ENCODE results near the gene FARP1. TPM values are rescaled to one million over a fixed set of nuclear protein-coding genes. Genes with fewer than 3 reads are reported as not detected.

The FARP1 gene
- total and polyA plus RNA-seq, 2 of the 8 experiments (the other 6 are each of a cell fraction or from before 2014, with no cell fraction given), result 24.7 to 104 TPM

DNA sequence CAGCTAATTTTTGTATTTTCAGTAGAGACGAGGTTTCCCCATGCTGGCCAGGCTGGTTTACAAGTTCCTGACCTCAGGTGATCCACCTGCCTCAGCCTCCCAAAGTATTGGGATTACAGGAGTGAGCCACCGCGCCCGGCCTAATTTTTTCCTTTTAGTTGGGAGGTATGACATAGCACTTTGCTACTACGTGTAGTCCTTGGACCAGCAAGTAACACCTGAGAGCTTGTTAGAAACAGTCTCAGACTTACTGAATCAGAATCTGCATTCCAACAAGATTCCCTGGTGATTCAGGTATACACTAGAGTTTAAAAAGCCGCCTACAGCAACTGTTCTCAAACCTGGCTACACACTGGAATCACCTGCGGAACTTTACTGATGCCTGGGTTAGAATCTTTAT is 1.8 kb upstream of the FARP1 start (continued):
- TF ChIP-seq, protein P1, sequence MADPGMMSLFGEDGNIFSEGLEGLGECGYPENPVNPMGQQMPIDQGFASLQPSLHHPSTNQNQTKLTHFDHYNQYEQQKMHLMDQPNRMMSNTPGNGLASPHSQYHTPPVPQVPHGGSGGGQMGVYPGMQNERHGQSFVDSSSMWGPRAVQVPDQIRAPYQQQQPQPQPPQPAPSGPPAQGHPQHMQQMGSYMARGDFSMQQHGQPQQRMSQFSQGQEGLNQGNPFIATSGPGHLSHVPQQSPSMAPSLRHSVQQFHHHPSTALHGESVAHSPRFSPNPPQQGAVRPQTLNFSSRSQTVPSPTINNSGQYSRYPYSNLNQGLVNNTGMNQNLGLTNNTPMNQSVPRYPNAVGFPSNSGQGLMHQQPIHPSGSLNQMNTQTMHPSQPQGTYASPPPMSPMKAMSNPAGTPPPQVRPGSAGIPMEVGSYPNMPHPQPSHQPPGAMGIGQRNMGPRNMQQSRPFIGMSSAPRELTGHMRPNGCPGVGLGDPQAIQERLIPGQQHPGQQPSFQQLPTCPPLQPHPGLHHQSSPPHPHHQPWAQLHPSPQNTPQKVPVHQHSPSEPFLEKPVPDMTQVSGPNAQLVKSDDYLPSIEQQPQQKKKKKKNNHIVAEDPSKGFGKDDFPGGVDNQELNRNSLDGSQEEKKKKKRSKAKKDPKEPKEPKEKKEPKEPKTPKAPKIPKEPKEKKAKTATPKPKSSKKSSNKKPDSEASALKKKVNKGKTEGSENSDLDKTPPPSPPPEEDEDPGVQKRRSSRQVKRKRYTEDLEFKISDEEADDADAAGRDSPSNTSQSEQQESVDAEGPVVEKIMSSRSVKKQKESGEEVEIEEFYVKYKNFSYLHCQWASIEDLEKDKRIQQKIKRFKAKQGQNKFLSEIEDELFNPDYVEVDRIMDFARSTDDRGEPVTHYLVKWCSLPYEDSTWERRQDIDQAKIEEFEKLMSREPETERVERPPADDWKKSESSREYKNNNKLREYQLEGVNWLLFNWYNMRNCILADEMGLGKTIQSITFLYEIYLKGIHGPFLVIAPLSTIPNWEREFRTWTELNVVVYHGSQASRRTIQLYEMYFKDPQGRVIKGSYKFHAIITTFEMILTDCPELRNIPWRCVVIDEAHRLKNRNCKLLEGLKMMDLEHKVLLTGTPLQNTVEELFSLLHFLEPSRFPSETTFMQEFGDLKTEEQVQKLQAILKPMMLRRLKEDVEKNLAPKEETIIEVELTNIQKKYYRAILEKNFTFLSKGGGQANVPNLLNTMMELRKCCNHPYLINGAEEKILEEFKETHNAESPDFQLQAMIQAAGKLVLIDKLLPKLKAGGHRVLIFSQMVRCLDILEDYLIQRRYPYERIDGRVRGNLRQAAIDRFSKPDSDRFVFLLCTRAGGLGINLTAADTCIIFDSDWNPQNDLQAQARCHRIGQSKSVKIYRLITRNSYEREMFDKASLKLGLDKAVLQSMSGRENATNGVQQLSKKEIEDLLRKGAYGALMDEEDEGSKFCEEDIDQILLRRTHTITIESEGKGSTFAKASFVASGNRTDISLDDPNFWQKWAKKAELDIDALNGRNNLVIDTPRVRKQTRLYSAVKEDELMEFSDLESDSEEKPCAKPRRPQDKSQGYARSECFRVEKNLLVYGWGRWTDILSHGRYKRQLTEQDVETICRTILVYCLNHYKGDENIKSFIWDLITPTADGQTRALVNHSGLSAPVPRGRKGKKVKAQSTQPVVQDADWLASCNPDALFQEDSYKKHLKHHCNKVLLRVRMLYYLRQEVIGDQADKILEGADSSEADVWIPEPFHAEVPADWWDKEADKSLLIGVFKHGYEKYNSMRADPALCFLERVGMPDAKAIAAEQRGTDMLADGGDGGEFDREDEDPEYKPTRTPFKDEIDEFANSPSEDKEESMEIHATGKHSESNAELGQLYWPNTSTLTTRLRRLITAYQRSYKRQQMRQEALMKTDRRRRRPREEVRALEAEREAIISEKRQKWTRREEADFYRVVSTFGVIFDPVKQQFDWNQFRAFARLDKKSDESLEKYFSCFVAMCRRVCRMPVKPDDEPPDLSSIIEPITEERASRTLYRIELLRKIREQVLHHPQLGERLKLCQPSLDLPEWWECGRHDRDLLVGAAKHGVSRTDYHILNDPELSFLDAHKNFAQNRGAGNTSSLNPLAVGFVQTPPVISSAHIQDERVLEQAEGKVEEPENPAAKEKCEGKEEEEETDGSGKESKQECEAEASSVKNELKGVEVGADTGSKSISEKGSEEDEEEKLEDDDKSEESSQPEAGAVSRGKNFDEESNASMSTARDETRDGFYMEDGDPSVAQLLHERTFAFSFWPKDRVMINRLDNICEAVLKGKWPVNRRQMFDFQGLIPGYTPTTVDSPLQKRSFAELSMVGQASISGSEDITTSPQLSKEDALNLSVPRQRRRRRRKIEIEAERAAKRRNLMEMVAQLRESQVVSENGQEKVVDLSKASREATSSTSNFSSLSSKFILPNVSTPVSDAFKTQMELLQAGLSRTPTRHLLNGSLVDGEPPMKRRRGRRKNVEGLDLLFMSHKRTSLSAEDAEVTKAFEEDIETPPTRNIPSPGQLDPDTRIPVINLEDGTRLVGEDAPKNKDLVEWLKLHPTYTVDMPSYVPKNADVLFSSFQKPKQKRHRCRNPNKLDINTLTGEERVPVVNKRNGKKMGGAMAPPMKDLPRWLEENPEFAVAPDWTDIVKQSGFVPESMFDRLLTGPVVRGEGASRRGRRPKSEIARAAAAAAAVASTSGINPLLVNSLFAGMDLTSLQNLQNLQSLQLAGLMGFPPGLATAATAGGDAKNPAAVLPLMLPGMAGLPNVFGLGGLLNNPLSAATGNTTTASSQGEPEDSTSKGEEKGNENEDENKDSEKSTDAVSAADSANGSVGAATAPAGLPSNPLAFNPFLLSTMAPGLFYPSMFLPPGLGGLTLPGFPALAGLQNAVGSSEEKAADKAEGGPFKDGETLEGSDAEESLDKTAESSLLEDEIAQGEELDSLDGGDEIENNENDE (IDR thresholded peaks at IDR 0.05; ENCODE audit: insufficient replicate concordance, low read length), result no peak
- no peak for TF ChIP-seq TBP (IDR thresholded peaks at IDR 0.05; ENCODE audit: low read depth, low read length)
- TF ChIP-seq TAF1 (IDR thresholded peaks at IDR 0.05; ENCODE audit: low read depth, low read length), result no peak
- no peak for TF ChIP-seq CREB1 (IDR thresholded peaks at IDR 0.05)
- TF ChIP-seq, protein P2, sequence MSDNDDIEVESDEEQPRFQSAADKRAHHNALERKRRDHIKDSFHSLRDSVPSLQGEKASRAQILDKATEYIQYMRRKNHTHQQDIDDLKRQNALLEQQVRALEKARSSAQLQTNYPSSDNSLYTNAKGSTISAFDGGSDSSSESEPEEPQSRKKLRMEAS (IDR thresholded peaks at IDR 0.05), result no peak
- no peak for TF ChIP-seq RXRA (IDR thresholded peaks at IDR 0.05; ENCODE audit: insufficient read depth, low read depth, low read length)
- no peak for TF ChIP-seq EZH2 (IDR thresholded peaks at IDR 0.05; ENCODE audit: low read depth, low read length, severe bottlenecking)

Measured in H1 (cell line).